Right lung (tissue), 5 donors: ENCODE measurements around the gene ALPL. TPM values are rescaled to one million over a fixed set of nuclear protein-coding genes. Genes with fewer than 3 reads are reported as not detected.
A peak's percentile ranks its signal among the peaks of the same experiment; 100 is the strongest.

Experiments used
- DNase-seq, 2 donors: peaks; one replicate each; pipeline ENCODE4 v3.0.0-alpha.2; 2013
- polyA plus RNA-seq, 5 donors: library from polyadenylated mRNA; unstranded; fragments of 120-200 nt; gene quantifications; one replicate each; pipeline versions ENCODE4 v1.2.1 to v1.2.3, GENCODE V29; 2013; ENCODE audit warnings: inconsistent platforms in 1 of 5, low replicate concordance in 1 of 5; ENCODE audit not compliant: insufficient read length in 5 of 5, insufficient read depth in 1 of 5

ALPL gene
- polyA plus RNA-seq, 5 donors, result 1.0 to 2.2 (median 1.7) TPM

DNA sequence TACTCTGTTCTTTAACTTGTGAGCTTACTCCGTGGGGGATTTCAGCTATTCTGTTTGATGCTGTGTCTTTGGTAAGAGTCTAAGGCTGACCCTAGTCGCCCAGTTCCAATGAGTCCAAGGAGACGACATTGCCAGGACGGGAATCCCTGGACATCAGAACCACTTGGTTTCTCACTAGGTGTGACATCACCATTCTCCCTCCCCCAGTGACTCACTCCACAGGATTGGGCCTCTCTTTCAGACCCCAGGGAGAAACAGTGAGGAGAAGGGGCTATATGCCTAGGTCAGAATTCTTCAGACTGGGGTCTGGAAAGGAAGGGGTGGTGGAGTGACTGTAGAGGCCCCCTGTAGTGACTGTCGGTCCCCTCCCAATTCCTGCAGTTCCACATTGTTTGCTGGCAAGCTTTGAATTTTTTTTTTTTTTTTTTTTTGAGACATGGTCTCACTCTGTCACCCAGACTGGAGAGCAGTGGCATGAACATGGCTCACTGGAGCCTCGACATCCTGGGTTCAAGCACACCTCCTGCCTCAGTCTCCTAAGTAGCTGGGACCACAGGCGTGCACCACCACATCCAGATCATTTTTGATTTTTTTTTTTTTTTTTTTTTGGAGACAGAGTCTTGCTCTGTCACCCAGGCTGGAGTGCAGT, 21.3 kb downstream of the ALPL start:
- no peak for DNase-seq

DNA sequence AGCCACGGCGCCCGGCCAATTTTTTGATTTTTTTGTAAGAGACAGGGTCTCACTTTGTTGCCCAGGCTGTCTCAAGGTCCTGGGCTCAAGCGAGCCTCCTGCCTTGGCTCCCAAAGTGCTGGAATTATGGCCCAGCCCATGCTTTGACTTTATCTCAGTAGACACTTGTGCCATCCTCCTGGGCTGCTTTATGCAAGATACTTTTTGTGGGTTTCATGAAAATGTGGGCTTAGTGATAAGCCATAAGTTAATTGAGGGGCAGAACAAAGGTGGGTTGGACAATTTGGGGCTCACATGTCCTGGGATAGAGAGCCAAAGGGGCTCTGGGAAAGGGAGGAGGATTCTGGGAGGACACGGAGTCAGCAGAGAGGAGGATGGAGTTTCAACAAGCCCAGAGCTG, 22.0 kb downstream of the ALPL start:
- DNase-seq, result no peak

DNA sequence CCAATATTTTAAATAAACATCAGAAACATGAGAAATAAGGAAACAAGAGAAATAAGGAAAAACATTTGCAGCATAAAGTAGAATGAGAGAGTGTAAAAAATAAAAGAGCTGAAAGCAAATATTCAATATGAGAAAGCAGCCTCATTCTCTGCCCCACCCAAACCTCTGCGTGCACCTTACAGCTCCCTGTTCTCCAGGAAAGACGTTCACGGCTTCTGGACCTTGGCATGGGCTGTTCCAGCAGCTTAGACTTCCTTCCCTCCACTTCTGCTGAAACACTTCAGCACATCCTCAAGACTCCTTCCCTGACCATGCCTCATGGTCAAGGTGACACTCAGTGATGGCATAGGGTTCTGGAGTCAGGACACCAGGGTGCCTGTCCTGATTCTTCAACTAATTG, 23.3 kb downstream of the ALPL start:
- DNase-seq, result no peak

DNA sequence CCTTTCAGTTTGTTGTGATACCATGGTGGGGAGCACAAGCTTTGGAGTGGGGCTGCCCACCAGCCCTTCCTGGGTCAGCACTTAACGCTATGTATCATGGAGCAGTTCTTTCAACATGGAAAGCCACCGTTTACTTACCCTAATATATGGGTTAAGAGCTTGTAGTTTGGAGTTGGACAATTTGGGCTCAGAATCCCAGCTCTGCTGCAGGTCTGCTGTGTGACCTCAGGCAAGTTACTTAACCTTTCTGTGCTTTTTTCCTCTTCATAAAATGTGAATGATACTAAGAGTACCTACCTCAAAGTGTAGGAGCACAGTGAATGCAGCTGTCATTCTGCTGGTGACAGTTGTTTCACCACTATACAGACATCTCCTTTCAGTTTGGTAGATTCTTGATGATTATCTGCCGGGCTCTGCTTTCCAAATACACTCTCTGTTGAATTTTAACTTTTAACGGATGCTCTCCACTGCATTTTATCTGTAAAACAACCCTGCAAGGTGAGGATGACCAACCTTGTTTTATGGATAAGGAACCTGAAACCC, 23.8 kb downstream of the ALPL start:
- DNase-seq, result no peak

DNA sequence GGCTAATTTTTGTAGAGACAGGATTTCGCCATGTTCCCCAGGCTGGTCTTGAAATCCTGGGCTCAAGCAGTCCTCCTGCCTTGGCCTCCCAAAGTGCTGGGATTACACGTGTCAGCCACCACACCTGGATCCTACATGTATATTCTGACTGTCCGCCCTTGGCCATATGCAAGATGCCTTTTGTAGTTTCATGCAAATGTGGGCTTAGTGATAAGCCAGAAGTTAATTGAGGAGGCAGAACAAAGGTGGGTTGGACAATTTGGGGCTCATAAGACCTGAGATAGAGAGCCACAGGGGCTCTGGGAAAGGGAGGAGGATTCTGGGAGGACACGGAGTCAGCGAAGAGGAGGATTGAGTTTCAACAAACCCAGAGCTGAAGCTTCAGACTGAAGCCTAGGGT, 24.9 kb downstream of the ALPL start:
- DNase-seq, result no peak

DNA sequence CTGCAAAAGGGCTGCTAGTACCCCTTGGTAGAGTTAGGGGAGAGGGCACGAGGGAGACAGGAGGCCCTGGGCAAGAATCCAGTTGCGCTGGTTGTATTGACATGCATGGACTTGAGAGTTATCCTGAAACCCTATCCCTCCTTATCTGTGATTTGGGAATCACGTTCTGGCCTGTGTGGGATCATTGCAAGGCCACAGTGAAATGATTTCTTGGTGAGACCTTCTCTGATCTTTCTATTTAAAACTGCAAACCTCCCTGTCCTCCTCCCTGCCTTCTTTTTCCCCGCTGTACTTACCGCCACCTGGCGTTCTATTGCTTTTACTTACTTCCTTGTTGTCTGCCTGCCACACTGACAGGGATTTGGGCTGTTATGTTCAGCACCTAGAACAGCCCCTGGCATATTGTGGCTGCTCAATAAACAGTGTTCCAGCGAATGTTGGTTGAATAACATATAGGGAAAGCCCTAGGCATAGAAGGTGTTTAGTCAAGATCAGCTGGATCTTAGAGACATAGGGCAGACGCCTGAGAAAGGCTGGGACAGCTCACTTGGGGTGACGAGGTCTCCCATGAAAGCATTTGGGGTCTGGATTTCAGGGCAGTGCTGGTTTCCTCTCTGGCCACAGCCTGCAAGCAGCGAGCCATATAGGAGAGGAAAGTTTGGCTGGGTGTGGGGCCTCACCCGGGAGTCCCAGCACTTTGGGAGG, 25.6 kb downstream of the ALPL start:
- DNase-seq, result no peak

DNA sequence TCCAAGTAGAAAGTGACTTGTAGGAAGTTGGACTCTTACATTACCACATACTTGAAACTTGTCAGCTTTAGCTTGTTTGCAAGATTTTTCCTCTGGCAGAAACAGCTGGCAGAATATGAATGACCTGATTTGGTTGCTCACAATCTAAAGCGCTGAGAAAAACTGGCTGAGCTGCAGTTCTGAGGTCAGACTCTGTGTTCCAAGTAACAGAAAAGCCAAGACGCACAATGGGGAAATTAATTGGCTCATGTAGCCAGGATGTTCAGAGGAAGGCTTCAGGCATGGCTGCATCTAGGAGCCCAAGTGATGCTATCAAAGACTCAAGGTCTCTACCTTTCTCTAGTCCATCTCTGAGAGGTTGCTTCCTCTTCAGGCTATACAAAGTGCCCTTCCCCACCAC, 27.0 kb downstream of the ALPL start:
- DNase-seq, result peak; percentile 51 to 60

DNA sequence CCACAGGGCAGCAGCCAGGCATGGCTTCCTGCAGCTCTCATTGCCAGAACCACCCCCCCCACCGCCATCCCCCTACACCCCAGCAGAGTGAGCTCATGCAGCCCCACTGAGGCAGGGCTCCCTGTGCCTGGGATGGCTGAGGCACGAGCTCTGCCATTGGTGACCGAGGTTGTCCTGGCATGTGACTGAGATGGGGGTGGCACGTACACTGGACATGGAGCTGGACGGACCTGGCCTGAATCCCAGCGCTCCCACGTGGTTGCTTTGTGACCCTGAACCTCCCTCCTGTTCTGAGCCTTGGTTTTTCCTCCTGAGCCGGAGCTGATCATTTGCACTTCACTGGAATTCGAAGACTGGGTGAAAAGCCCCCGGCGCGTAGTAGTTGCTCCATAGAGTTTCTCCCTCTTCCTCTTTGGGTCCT, 28.3 kb downstream of the ALPL start:
- no peak for DNase-seq

DNA sequence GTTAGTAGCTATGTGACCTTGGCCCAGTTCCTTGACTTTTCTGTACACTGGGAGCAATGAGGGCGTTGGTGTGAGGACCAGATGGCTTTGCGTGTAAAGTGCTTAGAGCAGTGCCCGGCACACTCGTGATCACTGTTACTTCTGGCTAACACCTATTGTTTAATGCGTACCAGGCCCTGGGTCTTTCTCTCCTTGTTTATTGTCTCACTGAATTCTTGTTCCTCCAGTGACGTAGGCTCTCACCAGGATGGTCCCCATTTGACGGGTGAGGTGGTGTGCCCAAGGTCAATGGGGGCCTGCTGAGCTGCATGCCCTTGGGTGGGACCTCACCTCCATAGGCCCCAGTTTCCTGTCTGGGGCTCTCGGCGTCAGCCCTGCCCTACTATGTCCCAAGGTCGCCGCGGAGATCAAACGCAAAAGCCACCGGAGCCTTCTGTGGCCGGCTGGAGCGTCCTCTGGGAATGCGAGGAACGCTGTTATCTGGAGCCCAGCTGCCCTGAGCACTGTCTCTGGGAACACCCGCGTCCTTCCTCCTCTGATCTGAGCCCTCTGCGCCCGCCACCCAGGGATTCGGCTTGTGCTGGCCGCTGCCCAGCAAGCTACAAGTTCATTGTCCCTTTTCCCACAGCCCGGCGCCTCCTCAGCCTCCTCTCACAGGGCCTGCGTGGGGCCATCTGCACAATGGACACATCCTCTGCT, 28.9 kb downstream of the ALPL start:
- no peak for DNase-seq

DNA sequence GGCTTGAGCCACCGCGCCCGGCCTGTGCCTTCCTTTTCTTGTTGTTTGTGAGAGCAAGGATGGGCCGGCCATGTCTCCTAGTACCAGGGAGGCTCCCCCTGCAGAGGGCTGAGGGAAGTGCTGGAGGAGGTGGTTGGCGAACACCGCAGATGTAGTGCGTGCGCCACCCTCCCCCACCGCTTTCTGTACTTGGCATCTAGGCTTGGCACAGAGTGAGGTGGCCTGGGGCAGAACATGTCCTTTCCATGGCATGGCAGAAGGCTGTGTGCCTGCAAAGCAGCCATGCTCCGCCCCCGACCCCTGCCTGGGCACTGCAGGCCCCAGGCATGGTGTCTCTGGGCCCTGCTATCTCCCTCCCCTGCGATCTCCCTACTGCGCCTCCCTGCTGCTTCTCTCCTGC, 30.7 kb downstream of the ALPL start:
- DNase-seq, result no peak

DNA sequence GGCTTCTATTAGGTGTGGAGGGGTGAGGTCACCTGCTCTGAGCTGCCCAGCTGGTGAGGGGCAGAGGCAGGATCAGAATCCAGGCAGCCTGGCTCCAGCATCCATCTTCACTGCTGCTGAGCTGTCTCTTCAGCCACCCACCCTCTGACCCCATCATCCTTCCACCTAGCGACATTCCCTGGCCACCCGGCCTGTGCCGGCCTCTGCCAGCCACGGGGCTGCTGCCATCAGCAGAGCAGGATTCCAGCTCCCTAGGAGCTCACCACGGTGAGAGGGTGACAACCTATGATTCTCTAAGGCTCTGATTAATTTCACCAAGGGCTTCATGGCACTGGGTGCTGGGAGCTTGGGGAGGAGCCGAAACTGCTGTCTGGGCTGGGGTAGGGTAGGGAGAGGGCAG, 32.1 kb downstream of the ALPL start:
- no peak for DNase-seq

DNA sequence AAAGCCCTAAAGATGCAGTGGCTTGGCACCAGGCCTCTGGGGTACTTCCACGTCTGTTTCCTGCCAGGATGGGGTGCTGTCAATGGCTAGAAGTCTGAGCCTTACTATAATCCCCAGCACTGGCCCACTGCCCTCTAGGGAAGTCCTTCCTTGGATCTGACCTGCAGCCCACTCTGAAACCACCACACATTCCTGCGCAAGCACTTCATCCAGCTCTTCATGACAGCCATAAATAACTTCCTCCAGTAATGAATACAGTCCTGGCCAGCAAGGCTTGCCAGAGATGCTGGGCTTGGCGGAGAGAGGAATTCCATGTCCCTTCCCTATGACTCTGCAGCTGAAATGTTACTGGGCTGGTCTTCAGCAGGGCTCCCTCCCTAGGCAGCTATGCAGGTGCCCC, 32.6 kb downstream of the ALPL start:
- no peak for DNase-seq

DNA sequence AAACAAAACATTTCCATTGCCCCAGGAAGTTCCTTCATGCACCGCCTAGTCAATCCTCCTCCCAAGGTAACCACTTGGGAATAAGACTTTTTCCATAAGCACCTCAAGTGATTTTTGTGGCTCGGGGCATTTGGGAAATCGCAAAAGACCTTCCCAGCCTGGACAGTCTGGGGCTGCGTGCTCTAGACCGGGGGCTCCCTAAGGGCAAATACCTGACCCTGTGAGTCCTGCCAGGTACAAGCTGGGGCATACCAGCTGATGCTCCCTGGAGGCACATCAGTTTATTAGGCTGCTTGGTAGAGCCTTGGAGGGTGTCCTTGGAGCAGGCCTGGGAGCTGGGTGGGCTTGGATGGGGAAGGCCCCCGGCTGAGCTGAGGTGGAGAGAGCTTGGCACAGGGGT, 34.4 kb downstream of the ALPL start:
- no peak for DNase-seq

DNA sequence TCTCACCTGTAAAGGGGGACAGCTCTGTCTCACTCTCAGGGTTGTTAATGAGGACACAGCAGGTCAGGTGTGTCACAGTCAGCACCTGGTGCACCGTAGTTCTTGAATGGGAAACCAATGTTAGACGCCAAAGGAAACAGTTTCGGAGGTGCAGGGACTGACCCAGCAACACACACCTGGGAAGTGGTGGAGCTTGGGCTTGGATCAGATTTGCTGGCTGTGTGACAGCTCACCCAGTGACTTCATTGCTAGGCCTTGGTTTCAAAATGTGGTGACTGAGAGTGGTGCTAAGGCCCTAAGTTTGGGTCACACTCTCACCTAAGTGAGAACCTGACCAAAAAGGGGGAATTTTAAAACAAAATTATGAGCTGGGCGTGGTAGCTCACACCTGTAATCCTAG, 34.9 kb downstream of the ALPL start:
- DNase-seq, result no peak

DNA sequence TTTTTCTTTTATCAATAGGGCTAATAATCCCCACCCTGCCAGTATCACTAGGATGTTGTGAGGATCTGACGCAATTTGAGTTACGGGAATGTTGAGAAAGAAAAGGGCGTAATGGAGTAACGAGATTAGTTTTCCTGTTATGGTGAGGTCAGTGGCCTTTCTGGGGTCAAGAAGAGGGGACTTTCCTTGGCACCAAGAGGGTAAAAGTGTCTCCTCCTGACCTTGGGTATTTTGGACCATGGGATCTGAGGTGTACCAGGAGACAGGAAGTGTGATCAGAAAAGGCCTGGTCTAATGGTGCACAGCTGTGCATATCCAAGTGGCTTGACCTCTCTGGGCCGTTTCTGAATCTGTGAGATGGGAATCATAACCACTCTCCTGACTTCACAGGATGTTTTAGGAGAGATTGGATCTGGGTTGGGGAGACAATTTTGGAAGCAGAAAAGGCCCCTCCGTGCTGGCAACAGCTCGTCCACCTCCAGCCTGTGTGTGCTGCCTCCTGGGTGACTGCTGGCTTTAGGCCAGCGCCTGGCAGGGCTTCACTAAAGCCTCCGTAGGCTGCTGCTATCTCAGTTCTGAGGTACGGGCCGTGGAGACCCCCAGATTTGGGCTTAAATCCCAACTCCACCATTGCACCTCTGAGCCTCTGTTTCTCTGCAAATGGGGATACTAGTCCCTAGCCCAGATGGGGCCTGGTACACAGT, 37.1 kb downstream of the ALPL start:
- DNase-seq, result no peak

DNA sequence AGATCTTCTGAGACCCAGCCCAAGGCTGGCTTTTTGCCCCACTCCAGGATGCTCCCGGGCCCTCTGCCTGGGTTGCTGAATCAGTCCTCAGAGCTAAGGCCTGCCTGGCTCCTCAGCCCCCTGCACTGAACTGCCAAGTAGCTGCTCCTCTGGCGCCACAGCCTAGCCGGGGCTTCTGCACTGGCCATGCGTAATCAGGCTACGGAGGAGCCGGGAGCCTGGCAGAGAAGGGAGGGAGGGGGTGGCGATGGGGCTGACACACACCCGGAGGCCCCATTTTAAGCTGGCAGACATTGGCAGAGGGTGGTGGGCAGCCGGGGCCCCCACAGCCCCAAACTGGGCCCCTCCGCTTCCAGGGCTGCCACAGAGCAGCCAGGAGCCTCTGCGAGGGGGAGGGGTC, 38.7 kb downstream of the ALPL start:
- DNase-seq, result no peak

DNA sequence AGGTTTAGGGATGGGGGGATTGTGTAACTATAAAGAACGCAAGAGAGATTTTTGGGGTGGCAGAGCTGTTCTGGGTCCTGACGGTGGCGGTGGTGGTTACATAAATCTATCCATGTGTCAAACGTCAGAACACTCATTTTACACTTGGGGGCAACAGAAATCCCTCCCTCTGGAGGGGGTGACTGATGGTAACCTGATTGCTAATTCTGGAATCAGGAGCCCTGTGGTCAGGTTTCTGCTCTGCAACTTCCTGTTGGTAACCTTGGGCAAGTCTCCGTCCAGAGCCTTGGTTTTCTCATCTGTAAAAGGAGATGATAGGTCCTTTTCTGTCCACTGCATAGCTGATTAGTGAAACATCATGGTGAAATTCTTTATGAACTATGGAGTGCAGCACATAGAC, 40.9 kb downstream of the ALPL start:
- no peak for DNase-seq

DNA sequence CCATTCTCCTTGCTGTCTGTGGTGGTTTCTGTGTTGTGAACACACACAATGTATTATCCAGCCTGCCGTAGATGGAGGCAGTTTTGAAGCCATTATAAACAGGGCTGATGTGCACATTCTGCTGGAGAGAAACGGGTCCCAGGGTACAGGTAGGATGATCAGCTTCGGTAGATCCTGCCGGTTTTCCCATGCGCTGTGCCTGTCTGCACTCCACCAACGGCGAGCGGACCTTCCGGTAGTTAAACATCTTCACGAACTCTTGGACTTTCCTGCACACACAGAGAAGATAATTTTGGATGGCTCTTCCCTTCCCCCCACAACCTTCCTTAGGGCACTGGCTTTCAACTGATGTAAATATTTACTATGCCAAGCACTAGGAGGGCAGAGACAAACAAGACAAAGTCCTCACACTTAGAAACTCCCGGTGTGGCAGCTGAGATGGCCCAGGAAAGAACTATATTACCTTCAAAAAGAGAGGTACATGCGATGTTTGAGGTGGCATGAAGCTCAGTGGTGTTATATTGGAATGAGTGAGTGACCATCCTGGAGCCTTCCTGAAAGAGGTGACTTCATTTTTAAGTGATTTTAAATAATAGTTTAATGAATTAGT, 41.7 kb downstream of the ALPL start:
- DNase-seq, result no peak

DNA sequence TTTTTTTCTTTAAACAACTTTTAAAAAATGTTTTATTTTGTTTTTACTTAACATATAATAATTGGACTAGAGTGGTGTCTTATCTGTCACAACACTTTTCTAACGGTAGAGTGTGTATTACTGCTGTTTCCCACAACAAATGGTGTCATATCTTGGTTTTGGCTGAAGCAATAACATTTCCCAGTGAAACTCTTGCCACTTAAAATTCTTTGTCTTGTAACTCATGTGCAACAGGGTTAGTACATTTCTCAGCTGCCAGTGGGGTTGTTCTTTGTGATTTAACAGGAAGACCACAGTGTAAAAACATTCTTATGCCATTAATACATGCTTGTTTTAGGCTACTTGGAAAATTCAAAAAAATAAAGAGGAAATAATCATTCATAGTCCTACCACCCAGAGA, 43.5 kb downstream of the ALPL start:
- no peak for DNase-seq

DNA sequence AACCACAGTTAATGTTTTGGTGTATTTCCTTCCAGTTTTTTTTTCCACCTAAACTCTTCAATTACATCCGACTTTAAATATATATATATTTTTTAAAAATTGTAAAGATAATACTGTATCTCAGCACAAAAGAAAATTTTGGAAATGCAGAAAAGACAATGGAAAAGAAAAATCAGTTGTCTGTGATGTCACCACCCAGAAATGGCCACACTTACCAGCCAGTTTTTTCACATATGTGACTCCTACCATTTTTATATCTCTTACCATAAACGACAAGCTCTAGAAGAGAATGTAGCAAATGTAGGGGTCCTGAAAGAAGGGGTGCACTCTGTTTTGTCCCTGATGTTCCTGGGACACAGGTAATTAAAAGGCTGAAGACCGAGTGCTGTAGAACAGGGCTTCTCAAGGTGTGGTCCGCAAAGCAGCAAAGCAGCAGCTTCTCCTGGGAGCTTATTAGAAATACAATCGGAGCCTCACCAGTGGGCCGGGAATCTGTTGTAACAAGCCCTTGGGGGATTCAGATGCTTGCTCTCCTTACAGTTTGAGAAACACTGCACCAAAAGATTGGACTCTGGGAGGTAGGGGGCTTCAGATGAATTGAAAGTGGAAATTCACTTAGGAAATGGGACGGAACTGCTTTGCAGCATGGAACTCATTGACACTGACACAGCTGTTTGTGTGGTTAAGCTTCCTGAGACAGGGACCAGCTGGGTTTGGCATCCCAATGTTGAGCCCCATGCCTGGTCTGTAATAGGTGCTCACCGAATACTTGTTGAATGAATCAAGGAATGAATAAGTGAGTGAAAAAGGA, 44.1 kb downstream of the ALPL start:
- no peak for DNase-seq
